ENCODE measurements around the gene KRT2.

Gene KRT2

GRCh38 chr12:52666471-52666870 lies 14.5 kb upstream of the KRT2 start:
- H3K4me3 ChIP-seq (ENCODE audit: low read depth, low read length) = no peak overlapping the region
- ChIA-PET POLR2A (no interaction called here), CTCF (interaction anchor here (1.5 to 3.4 kb wide), 2 partner anchors 212 to 294 kb away, joined by 5 to 16 read pairs; no protein-coding TSS in a partner anchor)
- H3K4me1 ChIP-seq (ENCODE audit: control insufficient read depth, insufficient read depth, low read length) = no peaks in the 10 kb centered on the region
- H3K9me3 ChIP-seq (ENCODE audit: control insufficient read depth, insufficient read depth, low read depth, low read length) = no peaks in the 10 kb centered on the region
- TF ChIP-seq ZNF585B (tag by site-specific recombination; IDR thresholded peaks at IDR 0.05) = no peak
- TF ChIP-seq ZNF785 (tag by site-specific recombination; IDR thresholded peaks at IDR 0.05) = no peak
- no peak for TF ChIP-seq ZNF610 (tag by site-specific recombination; IDR thresholded peaks at IDR 0.05; ENCODE audit: borderline replicate concordance)
- TF ChIP-seq MEIS1 (CRISPR knock-in tag; IDR thresholded peaks at IDR 0.05; ENCODE audit: borderline replicate concordance) = no peak
- no peak for TF ChIP-seq ZNF121 (tag by site-specific recombination; IDR thresholded peaks at IDR 0.05)
- no peak for TF ChIP-seq OVOL3 (tag by site-specific recombination; IDR thresholded peaks at IDR 0.05)
- TF ChIP-seq ZNF239 (tag by site-specific recombination; IDR thresholded peaks at IDR 0.05) = no peak
- no peaks in the 10 kb centered on the region for H3K36me3 ChIP-seq (ENCODE audit: control insufficient read depth in 2 of 2, insufficient read depth in 1 of 2, low read length in 2 of 2)
- no peak overlapping the region for H3K27ac ChIP-seq (ENCODE audit: extremely low read depth, low read depth, low read length)

- Histone ChIP-seq H3K27ac (ENCODE audit: extremely low read depth, low read depth, low read length) (no peak overlapping the region), H3K9me3 (ENCODE audit: control insufficient read depth, insufficient read depth, low read depth, low read length) (no peaks in the 10 kb centered on the region), H3K4me1 (ENCODE audit: control insufficient read depth, insufficient read depth, low read length) (no peaks in the 10 kb centered on the region), H3K4me3 (ENCODE audit: low read depth, low read length) (no peak overlapping the region), H3K36me3 (ENCODE audit: control insufficient read depth in 2 of 2, insufficient read depth in 1 of 2, low read length in 2 of 2) (no peaks in the 10 kb centered on the region)
- CTCF ChIA-PET = interaction anchor here (1.5 kb wide), 1 partner anchor 216 kb away, joined by 7 read pairs; no protein-coding TSS in a partner anchor
- POLR2A ChIA-PET = no interaction called here
- TF ChIP-seq ZNF280D (tag by site-specific recombination; IDR thresholded peaks at IDR 0.05) (no peak), BCL6B (tag by site-specific recombination; IDR thresholded peaks at IDR 0.05) (no peak), ZNF19 (tag by site-specific recombination; IDR thresholded peaks at IDR 0.05; ENCODE audit: low read depth) (no peak), ZNF704 (tag by site-specific recombination; IDR thresholded peaks at IDR 0.05) (no peak), ZNF660 (tag by site-specific recombination; IDR thresholded peaks at IDR 0.05) (no peak), ZNF23 (tag by site-specific recombination; IDR thresholded peaks at IDR 0.05; ENCODE audit: borderline replicate concordance) (no peak), ZNF624 (tag by site-specific recombination; IDR thresholded peaks at IDR 0.05) (no peak), ZBTB48 (tag by site-specific recombination; IDR thresholded peaks at IDR 0.05) (no peak), ZNF473 (tag by site-specific recombination; IDR thresholded peaks at IDR 0.05) (no peak), ZFHX2 (tag by site-specific recombination; conservative IDR thresholded peaks at IDR 0.05) (no peak), ZNF394 (tag by site-specific recombination; IDR thresholded peaks at IDR 0.05; ENCODE audit: borderline replicate concordance) (no peak), SCRT2 (tag by site-specific recombination; IDR thresholded peaks at IDR 0.05) (no peak), ZNF366 (tag by site-specific recombination; conservative IDR thresholded peaks at IDR 0.05) (no peak), ZNF658 (tag by site-specific recombination; IDR thresholded peaks at IDR 0.05) (no peak), ZNF580 (tag by site-specific recombination; IDR thresholded peaks at IDR 0.05) (no peak), PBX3 (CRISPR knock-in tag; IDR thresholded peaks at IDR 0.05) (no peak), GLIS2 (tag by site-specific recombination; IDR thresholded peaks at IDR 0.05) (no peak), ZNF843 (tag by site-specific recombination; IDR thresholded peaks at IDR 0.05) (no peak)
Measured at GRCh38 chr12:52663420-52663819, 11.4 kb upstream of the KRT2 start.
